IPS-20b (cell line): ENCODE data around the gene C19orf73.
A peak's percentile ranks its signal among the peaks of the same experiment; 100 is the strongest.

Experiments
- H3K27ac ChIP-seq: one replicate; pipeline ENCODE4 v1.5.1; 2013; ENCODE audit warnings: low read length
- H3K27me3 ChIP-seq: 2 replicates; pipeline ENCODE4 v1.6.1; 2013; ENCODE audit warnings: mild to moderate bottlenecking, low read length, inconsistent platforms; ENCODE audit not compliant: insufficient read depth
- H3K36me3 ChIP-seq: 2 replicates; pipeline ENCODE4 v1.6.1; 2013; ENCODE audit warnings: low read depth, mild to moderate bottlenecking, inconsistent platforms, low read length, moderate library complexity; ENCODE audit not compliant: insufficient read depth
- H3K4me1 ChIP-seq: 2 replicates; pipeline ENCODE4 v1.6.1; 2013; ENCODE audit warnings: mild to moderate bottlenecking, control low read depth, inconsistent platforms, low read length, moderate library complexity; ENCODE audit not compliant: insufficient read depth
- H3K4me3 ChIP-seq: 2 replicates; pipeline ENCODE4 v1.5.1; 2013; ENCODE audit warnings: mild to moderate bottlenecking, low read length, inconsistent platforms
- H3K9ac ChIP-seq: 2 replicates; pipeline ENCODE4 v1.6.1; 2013; ENCODE audit warnings: low read depth, mild to moderate bottlenecking, inconsistent platforms, low read length, moderate library complexity
- H3K9me3 ChIP-seq: 2 replicates; pipeline ENCODE4 v1.6.1; 2013; ENCODE audit warnings: mild to moderate bottlenecking, low read depth, low read length, inconsistent platforms; ENCODE audit not compliant: insufficient read depth

The C19orf73 gene, protein sequence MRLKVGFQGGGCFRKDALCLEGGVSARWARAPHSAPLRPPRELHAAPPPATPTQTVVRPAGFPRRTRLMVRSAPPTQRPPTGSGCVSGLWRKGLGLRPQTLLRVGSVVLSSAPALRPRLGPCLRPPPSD

DNA sequence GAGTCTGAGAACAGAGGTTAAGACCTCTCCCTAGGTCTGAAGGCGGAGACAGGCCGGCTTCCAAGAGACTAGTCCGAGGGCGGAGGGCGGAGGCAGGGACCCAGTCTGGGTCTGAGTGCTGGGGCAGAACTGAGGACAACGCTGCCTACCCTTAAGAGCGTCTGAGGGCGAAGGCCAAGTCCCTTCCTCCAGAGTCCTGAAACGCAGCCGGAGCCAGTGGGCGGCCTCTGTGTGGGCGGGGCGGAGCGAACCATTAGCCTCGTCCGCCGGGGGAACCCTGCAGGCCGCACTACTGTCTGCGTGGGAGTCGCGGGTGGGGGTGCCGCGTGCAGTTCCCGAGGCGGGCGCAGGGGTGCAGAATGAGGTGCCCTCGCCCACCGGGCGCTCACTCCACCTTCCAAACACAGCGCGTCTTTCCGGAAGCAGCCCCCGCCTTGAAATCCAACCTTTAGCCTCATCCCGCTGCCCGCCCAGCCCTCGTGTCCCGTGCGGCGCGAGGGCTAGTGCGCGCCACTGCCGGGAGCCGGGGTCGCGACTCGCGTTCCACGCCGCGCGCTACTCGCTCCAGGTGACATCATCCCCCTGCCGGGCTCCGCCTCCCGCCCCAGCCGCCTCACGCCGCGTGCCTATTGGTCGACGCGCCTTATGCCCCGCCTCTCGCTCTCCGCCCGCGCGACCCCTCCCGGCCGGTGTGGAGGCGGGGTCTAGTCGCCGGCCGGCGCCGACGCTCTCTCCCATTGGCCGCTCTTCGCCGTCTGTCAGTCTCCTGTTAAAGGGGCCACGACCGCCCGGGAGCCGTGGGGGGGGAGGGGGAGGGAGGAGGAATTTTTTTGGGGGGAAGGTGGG is at the start of gene C19orf73:
C19orf73 (minus strand) TSS at position 579 of the 846 bp plus-strand sequence; CDS start at position 458, 121 bp downstream.
- Histone ChIP-seq H3K36me3 (no peaks in the 10 kb centered on the region), H3K9ac (peak within 1 kb of the TSS; percentile 89; the same call in 1 of the 2 replicates), H3K9me3 (no peaks in the 10 kb centered on the region), H3K4me3 (peak within 1 kb of the TSS; percentile 80), H3K27me3 (peaks cover 44% of the 10 kb centered on the region), H3K4me1 (peaks cover 4% of the 10 kb centered on the region; the same call in 1 of the 2 replicates), H3K27ac (no peak within 1 kb of the TSS)

DNA sequence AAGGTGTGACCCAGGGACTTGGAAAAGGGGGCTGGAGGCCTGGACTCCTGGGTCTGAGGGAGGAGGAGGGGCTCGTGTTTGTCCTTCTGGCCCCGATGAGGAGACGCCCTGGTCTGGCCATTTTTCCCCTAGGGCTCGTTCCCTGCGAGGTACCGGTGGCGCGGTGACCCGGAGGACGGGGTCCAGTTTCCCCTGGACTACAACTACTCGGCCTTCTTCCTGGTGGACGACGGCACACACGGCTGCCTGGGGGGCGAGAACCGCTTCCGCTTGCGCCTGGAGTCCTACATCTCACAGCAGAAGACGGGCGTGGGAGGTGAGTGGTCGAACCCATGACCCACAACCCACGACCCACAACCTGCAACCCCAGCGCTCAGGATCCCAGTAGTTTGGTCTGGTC is 49.5 kb upstream of the C19orf73 start:
- H3K9me3 ChIP-seq = no peaks in the 10 kb centered on the region
- H3K9ac ChIP-seq = no peak overlapping the region
- H3K4me3 ChIP-seq = no peak overlapping the region
- H3K36me3 ChIP-seq = peaks cover 4% of the 10 kb centered on the region; the same call in 1 of the 2 replicates
- H3K27ac ChIP-seq = no peak overlapping the region
- peaks cover 4% of the 10 kb centered on the region for H3K4me1 ChIP-seq
- H3K27me3 ChIP-seq = peaks cover 19% of the 10 kb centered on the region; the same call in 1 of the 2 replicates

DNA sequence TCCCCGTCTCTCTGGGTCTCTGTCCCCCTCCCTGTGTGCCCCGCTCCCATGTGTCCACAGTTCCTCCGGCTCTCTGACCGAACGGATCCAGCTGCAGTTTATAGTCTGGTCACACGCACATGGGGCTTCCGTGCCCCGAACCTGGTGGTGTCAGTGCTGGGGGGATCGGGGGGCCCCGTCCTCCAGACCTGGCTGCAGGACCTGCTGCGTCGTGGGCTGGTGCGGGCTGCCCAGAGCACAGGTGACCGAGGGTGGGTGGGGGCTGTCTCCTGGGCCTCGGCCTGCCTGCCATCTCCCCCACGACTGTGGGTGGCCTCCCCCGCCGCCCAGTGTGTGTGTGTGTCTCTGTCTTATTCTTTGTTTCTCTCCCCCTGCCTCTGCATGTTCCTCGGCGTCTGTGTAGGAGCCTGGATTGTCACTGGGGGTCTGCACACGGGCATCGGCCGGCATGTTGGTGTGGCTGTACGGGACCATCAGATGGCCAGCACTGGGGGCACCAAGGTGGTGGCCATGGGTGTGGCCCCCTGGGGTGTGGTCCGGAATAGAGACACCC is 49.0 kb upstream of the C19orf73 start:
- no peaks in the 10 kb centered on the region for H3K9me3 ChIP-seq
- peaks cover 4% of the 10 kb centered on the region for H3K4me1 ChIP-seq
- no peak overlapping the region for H3K4me3 ChIP-seq
- H3K36me3 ChIP-seq = peaks cover 4% of the 10 kb centered on the region; the same call in 1 of the 2 replicates
- H3K27ac ChIP-seq = no peak overlapping the region
- peaks cover 19% of the 10 kb centered on the region; the same call in 1 of the 2 replicates for H3K27me3 ChIP-seq
- no peak overlapping the region for H3K9ac ChIP-seq

DNA sequence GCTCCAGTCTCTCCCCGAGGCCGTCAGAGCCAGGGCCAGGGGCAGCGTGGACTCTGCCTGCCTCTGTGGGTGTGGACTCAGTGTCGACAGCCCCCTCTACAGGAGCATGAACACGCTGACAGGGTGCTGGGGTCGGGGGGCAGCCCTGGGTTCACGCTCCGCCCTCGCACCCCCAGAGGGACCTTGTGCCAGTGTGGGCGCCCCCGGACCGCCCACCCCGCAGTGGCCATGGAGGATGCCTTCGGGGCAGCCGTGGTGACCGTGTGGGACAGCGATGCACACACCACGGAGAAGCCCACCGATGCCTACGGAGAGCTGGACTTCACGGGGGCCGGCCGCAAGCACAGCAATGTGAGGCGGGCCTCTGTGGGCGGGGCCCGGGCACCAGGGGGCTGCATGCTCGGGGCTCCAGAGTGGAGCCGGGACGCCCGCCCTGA is 46.9 kb upstream of the C19orf73 start:
- Histone ChIP-seq H3K4me3 (peak overlapping the region; percentile 51; the same call in 1 of the 2 replicates), H3K36me3 (no peaks in the 10 kb centered on the region), H3K27ac (no peak overlapping the region), H3K9me3 (no peaks in the 10 kb centered on the region), H3K4me1 (peaks cover 4% of the 10 kb centered on the region), H3K27me3 (peaks cover 19% of the 10 kb centered on the region; the same call in 1 of the 2 replicates), H3K9ac (no peak overlapping the region)

DNA sequence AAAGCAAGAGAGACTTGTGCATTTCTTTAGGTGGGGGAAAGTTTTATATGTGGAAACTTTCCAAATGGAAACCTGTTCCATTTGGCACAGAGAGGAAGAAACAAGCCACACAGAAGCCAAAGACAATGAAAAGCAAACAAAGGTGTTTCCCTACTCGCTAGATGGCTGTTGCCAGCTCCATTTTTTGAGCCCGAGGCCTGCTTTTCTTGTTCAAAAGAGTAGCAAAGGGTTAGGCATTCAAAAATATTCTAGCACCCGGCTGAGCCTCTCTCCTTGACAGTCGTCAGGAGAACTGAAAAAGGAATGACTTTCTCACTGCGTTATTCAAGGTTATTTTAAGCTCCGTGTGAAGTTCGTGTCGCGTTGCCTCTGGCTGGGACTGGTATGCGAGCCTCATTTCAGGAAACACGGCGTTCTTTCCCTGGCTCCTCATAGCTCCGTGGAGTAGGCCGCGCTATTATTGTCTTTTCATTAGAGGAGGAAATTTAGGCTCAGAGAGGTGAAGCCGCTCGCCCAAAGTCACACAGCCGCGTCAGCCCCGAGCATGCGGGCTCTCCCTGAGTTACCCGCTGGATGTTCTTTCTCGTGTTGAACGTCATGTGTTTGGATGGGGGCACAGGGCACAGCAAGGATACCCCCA is 46.3 kb upstream of the C19orf73 start:
- Histone ChIP-seq H3K4me1 (peaks cover 4% of the 10 kb centered on the region), H3K9ac (peak overlapping the region; percentile 27; the same call in 1 of the 2 replicates), H3K4me3 (peak overlapping the region; percentile 51; the same call in 1 of the 2 replicates), H3K9me3 (no peaks in the 10 kb centered on the region), H3K27ac (no peak overlapping the region), H3K27me3 (peaks cover 19% of the 10 kb centered on the region; the same call in 1 of the 2 replicates), H3K36me3 (no peaks in the 10 kb centered on the region)

DNA sequence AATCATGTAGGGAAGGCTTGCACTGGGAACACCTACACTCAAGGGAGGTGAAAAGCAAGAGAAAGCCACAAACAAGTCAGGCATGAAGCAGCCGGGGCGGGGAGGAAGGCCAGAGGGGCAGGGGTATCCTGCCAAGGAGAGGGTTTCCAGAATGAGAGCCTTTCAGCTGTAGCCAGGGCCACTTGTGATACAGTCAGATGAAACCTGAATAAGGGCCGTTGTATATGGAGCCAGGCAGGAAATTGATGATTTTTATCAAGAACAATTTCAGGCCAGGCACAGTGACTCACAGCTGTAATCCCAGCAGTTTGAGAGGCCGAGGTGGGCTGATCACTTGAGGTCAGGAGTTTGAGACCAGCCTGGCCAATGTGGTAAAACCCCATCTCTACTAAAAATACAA is 43.0 kb upstream of the C19orf73 start:
- H3K4me3 ChIP-seq = no peak overlapping the region
- peaks cover 4% of the 10 kb centered on the region for H3K4me1 ChIP-seq
- H3K27me3 ChIP-seq = peaks cover 34% of the 10 kb centered on the region; the same call in 1 of the 2 replicates
- H3K9ac ChIP-seq = no peak overlapping the region
- no peaks in the 10 kb centered on the region for H3K9me3 ChIP-seq
- H3K27ac ChIP-seq = no peak overlapping the region
- no peaks in the 10 kb centered on the region for H3K36me3 ChIP-seq

DNA sequence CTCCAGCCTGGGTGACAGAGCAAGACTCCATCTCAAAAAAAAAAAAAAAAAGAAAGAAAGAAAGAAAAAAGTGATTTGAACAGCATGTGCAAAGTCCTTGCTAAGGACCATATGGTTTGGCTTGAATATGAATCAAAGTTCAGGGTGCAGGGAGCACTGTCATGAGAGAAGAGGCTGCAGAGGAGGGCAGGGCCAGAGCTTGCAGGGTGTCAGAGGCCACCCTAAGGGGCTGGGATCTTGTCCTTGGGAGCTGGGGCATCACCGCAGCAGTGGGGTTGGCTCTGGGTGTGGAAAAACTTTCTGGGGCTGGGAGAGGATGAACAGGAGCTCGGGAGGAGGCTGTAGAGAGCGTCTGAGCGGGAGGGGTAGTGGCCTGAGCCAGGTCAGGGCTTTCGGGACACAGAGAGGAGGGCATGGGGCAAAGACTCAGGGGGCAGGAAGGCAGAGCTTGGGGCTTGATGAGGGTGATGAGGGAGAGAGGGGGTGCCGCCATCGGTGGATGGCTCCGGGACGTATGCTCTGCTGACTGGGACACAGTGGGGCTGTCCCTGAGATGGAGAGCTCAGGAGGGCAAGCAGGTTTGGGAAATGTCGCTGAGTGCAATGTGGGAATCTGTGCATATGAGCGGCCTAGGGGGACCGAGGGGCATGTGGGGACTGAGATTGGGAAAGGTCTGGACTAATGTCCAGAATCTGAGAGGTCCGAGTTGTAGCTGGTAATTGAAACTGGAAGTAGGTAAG is 41.7 kb upstream of the C19orf73 start:
- H3K36me3 ChIP-seq = no peaks in the 10 kb centered on the region
- peaks cover 8% of the 10 kb centered on the region for H3K4me1 ChIP-seq
- no peak overlapping the region for H3K27ac ChIP-seq
- H3K9ac ChIP-seq = no peak overlapping the region
- H3K4me3 ChIP-seq = no peak overlapping the region
- H3K27me3 ChIP-seq = peaks cover 30% of the 10 kb centered on the region; the same call in 1 of the 2 replicates
- no peaks in the 10 kb centered on the region for H3K9me3 ChIP-seq

DNA sequence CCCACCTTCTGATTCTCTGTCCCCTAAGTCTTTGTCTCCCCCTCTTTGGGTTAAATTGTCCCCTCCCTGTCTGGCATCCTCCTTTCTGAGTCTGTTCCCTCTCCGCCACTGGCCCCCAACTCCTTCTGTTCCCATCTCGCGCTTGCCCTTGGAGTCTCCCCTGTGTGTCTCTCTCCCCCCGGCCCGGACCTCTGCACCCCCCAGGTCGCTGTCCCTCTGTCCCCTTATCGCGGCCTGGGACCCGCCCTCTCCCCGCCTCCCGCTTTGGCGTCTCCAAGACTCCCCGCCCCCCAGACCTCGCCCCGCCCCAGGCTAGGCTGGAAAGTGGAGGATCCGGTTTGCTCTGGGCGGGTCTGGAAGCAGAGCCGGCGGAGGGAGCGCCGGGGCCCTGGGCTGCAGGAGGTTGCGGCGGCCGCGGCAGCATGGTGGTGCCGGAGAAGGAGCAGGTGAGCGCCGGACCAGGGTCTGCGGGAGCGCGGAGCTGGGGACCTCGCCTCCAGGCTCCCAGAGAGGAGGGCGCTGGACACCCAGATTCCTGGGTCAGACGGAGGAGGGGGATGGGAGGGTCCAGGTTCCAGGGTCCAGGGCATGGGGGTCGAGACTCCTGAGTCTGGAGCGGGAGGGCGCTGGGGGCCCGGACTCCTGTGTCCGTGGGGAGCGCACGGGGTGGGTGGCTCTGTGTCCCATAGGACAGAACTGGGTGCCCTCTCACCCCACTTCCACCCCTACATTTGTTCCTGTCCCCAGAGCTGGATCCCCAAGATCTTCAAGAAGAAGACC is 38.7 kb upstream of the C19orf73 start, which contains the start of gene TRPM4:
TRPM4 (plus strand) TSS at position 348 of the 780 bp plus-strand sequence; CDS start at position 423, 75 bp downstream.
- H3K9ac ChIP-seq = peak within 1 kb of the TSS; percentile 59; the same call in 1 of the 2 replicates
- no peak within 1 kb of the TSS for H3K27ac ChIP-seq

DNA sequence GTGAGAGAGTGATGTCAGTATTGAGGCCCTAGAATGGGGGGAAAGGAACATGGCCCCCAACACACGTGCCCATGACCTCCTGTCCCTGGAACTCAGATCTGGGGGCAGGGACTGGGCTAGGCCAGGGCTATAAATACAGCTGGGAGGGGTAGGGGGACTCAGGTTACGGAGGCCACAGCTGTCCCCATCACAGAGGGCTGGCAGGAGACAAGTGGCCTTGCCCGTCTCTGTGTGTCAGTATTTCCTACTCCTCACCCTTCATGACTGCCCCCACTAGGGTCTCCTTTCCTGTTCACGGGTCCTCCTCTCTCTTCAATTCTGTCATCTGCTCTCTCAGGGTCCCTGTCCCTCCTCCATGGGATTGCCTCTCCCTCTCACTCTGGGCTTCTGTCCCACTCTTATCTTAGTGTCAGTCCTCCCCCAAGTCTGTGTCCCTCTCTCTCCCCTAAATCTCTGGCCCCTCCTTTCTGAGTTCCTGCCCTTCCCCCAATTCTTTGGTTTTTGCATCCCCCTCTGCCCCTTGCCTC is 36.9 kb upstream of the C19orf73 start:
- no peaks in the 10 kb centered on the region for H3K36me3 ChIP-seq
- H3K9me3 ChIP-seq = no peaks in the 10 kb centered on the region
- H3K4me1 ChIP-seq = peaks cover 4% of the 10 kb centered on the region; the same call in 1 of the 2 replicates
- H3K9ac ChIP-seq = no peak overlapping the region
- H3K4me3 ChIP-seq = no peak overlapping the region
- peaks cover 51% of the 10 kb centered on the region for H3K27me3 ChIP-seq
- H3K27ac ChIP-seq = no peak overlapping the region

More for the DNA sequence above, 38.7 kb upstream of the C19orf73 start, which contains the start of gene TRPM4:
- Histone ChIP-seq H3K4me1 (peaks cover 4% of the 10 kb centered on the region; the same call in 1 of the 2 replicates), H3K4me3 (peak within 1 kb of the TSS; percentile 86), H3K36me3 (no peaks in the 10 kb centered on the region), H3K27me3 (peaks cover 45% of the 10 kb centered on the region), H3K9me3 (no peaks in the 10 kb centered on the region)
